MCF 10A (cell line): ENCODE data around the gene LPIN3. TPM values are rescaled to one million over a fixed set of nuclear protein-coding genes. Genes with fewer than 3 reads are reported as not detected.

Experiments used
- BruUV-seq: library from RNA; stranded (reverse); fragments of 400-500 nt; replicated peaks from 2 replicates; lab custom pipeline; 2021; lab: Mats Ljungman, UMichigan
- CTCF ChIA-PET: fragments of 300-600 bp; sonication (Branson Sonifier 250); formaldehyde crosslinking; extraction: SDS; loops from one replicate; lab custom pipeline; 2021; ENCODE audit warnings: antibody characterized with exemption, inconsistent platforms; lab: Yijun Ruan, JAX
- POLR2A ChIA-PET: fragments of 300-600, 350-650 bp; sonication (Branson Sonifier 250); formaldehyde crosslinking; extraction: SDS; loops from one replicate; lab custom pipeline; 2020; ENCODE audit warnings: antibody characterized with exemption, inconsistent platforms; lab: Yijun Ruan, JAX
- DNase-seq: peaks from one replicate; pipeline ENCODE4 v3.0.0-alpha.2; 2018; ENCODE audit not compliant: unreplicated experiment
- H3K27ac Mint-ChIP-seq: one replicate; pipeline ENCODE4 v1.8.0; 2022; ENCODE audit warnings: mild to moderate bottlenecking, low read depth, mixed read lengths; ENCODE audit not compliant: unreplicated experiment
- H3K27me3 Mint-ChIP-seq: one replicate; pipeline ENCODE4 v1.8.0; 2022; ENCODE audit warnings: mixed read lengths; ENCODE audit not compliant: insufficient read depth, unreplicated experiment
- H3K36me3 Mint-ChIP-seq: one replicate; pipeline ENCODE4 v1.8.0; 2022; ENCODE audit warnings: mild to moderate bottlenecking, moderate library complexity, mixed read lengths; ENCODE audit not compliant: insufficient read depth, unreplicated experiment
- H3K4me1 Mint-ChIP-seq: one replicate; pipeline ENCODE4 v1.8.0; 2022; ENCODE audit warnings: mixed read lengths; ENCODE audit not compliant: insufficient read depth, unreplicated experiment
- H3K4me3 Mint-ChIP-seq: one replicate; pipeline ENCODE4 v1.8.0; 2022; ENCODE audit warnings: mild to moderate bottlenecking, moderate library complexity, mixed read lengths; ENCODE audit not compliant: unreplicated experiment
- H3K9me3 Mint-ChIP-seq: one replicate; pipeline ENCODE4 v1.8.0; 2022; ENCODE audit warnings: mixed read lengths; ENCODE audit not compliant: unreplicated experiment
- intact Hi-C: fragments of 100-400 bp; cut with micrococcal nuclease; formaldehyde crosslinking; loops from 2 replicates; pipeline ENCODE4 v1.14.1; 2022
- total RNA-seq: library from RNA; stranded (reverse); gene quantifications from 2 replicates; pipeline ENCODE4 v1.2.3, GENCODE V29; 2022
- TF ChIP-seq, protein P1 (sequence below): fragments of 200-600 bp; IDR thresholded peaks from one replicate; pipeline ENCODE4 v1.8.0; 2022; ENCODE audit warnings: antibody characterized with exemption, mild to moderate bottlenecking; ENCODE audit not compliant: unreplicated experiment

LPIN3 gene
- total RNA-seq, 1 experiment from 2014 or later = 16.5 TPM

GRCh38 chr20:41344477-41344876, 3.9 kb downstream of the LPIN3 start:
- TF ChIP-seq, protein P1, sequence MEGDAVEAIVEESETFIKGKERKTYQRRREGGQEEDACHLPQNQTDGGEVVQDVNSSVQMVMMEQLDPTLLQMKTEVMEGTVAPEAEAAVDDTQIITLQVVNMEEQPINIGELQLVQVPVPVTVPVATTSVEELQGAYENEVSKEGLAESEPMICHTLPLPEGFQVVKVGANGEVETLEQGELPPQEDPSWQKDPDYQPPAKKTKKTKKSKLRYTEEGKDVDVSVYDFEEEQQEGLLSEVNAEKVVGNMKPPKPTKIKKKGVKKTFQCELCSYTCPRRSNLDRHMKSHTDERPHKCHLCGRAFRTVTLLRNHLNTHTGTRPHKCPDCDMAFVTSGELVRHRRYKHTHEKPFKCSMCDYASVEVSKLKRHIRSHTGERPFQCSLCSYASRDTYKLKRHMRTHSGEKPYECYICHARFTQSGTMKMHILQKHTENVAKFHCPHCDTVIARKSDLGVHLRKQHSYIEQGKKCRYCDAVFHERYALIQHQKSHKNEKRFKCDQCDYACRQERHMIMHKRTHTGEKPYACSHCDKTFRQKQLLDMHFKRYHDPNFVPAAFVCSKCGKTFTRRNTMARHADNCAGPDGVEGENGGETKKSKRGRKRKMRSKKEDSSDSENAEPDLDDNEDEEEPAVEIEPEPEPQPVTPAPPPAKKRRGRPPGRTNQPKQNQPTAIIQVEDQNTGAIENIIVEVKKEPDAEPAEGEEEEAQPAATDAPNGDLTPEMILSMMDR = no peak

GRCh38 chr20:41344938-41345728, 4.5 kb downstream of the LPIN3 start:
- DNase-seq = no peak
- POLR2A ChIA-PET = interaction anchor here (1.1 kb wide), 1 partner anchor 169 kb away, joined by 4 read pairs; no protein-coding TSS in a partner anchor
- Mint-ChIP-seq H3K27me3 (no peaks in the 10 kb centered on the region), H3K27ac (no peak overlapping the region), H3K4me1 (peaks cover 17% of the 10 kb centered on the region), H3K36me3 (peaks cover 13% of the 10 kb centered on the region), H3K9me3 (no peaks in the 10 kb centered on the region), H3K4me3 (no peak overlapping the region)
- intact Hi-C loops = no loop called here
- BruUV-seq = no TSS peak
- TF ChIP-seq, protein P1 = no peak
- CTCF ChIA-PET = interaction anchor here (0.5 to 2.0 kb wide), 4 partner anchors 64 to 207 kb away, joined by 4 to 9 read pairs (median 6); partner anchors contain the start of gene PLCG1

More at GRCh38 chr20:41344477-41344876, 3.9 kb downstream of the LPIN3 start:
- POLR2A ChIA-PET = interaction anchor here (0.9 kb wide), 1 partner anchor 18 kb away, joined by 3 read pairs; no protein-coding TSS in a partner anchor
- CTCF ChIA-PET = interaction anchor here (1.0 to 2.0 kb wide), 3 partner anchors 66 to 207 kb away, joined by 4 to 9 read pairs (median 6); partner anchors contain the start of gene PLCG1
- intact Hi-C loops = no loop called here
- Mint-ChIP-seq H3K4me1 (peaks cover 24% of the 10 kb centered on the region), H3K36me3 (peaks cover 11% of the 10 kb centered on the region), H3K4me3 (no peak overlapping the region), H3K27me3 (no peaks in the 10 kb centered on the region), H3K27ac (no peak overlapping the region), H3K9me3 (no peaks in the 10 kb centered on the region)
- no TSS peak for BruUV-seq
- DNase-seq = no peak

DNA sequence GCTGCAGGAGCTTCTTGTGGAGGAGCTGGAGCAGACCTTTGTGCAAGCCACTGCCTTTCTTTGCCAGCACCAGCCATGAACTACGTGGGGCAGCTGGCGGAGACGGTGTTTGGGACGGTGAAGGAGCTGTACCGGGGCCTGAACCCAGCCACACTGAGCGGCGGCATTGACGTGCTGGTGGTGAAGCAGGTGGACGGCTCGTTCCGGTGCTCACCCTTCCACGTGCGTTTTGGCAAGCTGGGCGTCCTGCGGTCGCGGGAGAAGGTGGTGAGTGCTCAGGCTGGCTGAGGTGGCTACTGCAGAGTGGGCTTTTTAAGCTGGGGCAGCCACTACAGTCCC, 5.1 kb downstream of the LPIN3 start:
- CTCF ChIA-PET = interaction anchor here (0.5 to 1.3 kb wide), 3 partner anchors 63 to 210 kb away, joined by 3 to 5 read pairs (median 4); no protein-coding TSS in a partner anchor
- Mint-ChIP-seq H3K36me3 (peaks cover 18% of the 10 kb centered on the region), H3K4me3 (no peak overlapping the region), H3K4me1 (peaks cover 13% of the 10 kb centered on the region), H3K27me3 (no peaks in the 10 kb centered on the region), H3K27ac (no peak overlapping the region), H3K9me3 (no peaks in the 10 kb centered on the region)
- TF ChIP-seq, protein P1 = no peak
- POLR2A ChIA-PET = interaction anchor here (1.1 kb wide), 1 partner anchor 170 kb away, joined by 4 read pairs; no protein-coding TSS in a partner anchor
- no peak for DNase-seq
- intact Hi-C loops = no loop called here
- BruUV-seq = no TSS peak
